HS-27A (cell line): ENCODE results near the gene SLC35B3.
"Not testable (repeated sequence)": the region's sequence is repeated elsewhere in the genome, so short reads cannot be mapped to it uniquely, and the experiment has no call there.

Experiments used
- DNase-seq: peaks from one replicate; pipeline ENCODE4 v3.0.0-alpha.2; 2012; ENCODE audit warnings: low read depth, missing footprints

The SLC35B3 gene

GRCh38 chr6:8414844-8415243 is 20.5 kb downstream of the SLC35B3 start:
- no peak for DNase-seq

DNA sequence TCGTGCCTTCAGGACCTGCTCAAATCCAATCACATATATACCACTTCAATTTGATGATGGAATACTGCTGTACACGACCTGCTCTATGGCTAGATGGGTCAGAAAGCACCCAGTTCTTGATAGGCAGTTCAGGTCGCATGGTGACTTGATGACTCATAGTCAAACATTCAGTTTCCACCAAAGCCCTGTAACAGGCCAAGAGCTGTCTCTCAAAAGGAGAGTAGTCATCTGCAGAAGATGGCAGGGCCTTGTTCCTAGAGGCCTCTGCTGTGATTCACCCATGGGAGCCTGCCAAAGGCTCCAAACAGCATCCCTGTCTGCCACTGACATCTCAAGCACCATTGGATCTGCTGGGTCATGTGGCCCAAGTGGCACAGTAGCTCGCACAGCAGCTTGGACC is 29.4 kb downstream of the SLC35B3 start:
- not testable (repeated sequence) for DNase-seq

DNA sequence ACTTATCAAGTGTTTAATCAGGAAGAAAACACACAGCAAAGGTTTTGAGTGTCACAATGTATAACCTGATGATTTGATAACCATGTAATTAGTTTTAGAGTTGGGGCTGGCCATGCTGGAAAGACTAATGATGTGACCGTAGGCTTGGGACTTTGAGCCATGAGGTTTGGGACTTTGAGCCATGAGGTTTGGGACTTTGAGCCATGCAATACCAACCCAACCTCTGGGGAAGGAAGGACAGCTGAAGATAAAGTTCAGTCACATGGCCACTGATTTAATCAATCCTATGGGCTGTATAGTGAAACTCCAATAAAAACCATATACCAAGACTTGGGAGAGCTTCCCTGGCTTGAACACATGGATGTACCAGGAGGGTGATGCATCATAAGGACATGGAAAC is 32.8 kb downstream of the SLC35B3 start:
- no peak for DNase-seq

DNA sequence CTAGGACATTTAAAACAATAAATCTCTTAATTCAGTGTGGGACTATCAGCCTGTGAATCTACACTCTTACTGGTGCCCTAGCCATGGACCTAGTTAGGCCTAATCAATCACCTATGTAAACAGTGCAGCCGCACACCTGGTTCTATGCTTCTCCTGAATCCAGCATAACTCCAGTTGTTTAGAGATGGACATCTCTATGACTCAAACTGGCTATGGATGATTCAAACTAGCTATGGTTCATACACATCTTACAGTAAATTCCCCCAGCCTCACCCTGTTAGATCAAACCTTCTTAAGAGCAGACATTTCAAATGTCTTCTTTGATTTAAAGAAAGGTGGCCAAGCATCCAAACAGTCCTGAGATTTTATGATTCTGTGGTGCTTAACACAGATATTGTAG is 34.7 kb downstream of the SLC35B3 start:
- no peak for DNase-seq

DNA sequence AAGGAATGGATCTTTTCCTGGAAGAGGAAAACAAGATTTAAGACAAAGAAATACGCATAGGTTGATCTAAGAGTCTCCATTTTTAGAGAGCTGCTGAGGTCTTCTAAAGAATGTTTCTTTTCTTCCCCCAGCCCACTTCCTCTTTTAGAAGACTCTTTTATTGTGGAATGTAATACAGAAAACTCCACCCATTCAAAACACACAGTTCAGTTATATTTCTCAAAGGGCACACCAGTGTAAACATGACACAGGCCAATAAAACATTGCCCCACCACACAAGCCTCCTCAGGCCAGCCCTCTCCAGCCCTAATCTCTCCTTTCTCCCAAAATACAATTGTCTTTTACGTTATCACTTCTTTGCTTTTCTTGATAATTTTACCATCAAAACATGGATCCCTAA is 42.8 kb downstream of the SLC35B3 start:
- DNase-seq = no peak

GRCh38 chr6:8391934-8392333 is 43.4 kb downstream of the SLC35B3 start:
- no peak for DNase-seq

DNA sequence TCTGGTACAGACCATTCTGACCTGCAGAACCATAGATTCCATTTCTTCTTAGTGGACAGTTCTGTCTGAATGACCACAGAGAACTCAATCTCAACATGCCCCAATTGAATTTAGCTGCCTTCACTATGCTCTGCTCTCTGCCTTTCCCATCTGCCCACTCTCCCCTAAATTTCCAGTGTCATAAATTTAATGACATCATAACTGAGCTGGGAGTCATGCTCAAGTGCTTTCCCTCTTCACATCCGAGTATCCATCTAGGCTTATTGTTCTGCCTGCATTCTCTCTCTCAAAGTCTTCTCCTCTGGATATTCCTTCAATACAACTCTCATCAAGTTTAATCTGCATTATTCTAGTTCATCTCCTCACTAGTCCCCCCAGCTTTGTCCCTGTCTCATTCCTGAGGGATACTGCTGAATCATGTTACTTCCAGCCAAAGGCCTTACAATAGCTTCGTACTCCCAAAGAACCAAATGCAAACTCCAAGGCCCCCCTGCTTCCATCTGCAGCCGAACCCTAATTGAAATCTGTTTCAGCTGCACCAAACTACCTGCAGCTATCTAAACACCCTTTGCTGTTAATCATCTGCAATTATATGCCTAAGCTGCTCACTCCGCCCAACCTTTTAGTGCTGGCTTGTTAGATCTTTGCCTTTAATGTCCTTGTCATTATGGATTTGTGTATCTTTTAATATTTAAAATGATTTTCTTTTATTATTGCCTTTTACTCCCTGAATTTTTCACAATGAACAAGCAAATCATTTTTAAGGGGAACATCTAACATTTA is 46.1 kb downstream of the SLC35B3 start:
- no peak for DNase-seq

- DNase-seq = no peak
Observed at GRCh38 chr6:8387942-8388437, 47.4 kb downstream of the SLC35B3 start.

DNA sequence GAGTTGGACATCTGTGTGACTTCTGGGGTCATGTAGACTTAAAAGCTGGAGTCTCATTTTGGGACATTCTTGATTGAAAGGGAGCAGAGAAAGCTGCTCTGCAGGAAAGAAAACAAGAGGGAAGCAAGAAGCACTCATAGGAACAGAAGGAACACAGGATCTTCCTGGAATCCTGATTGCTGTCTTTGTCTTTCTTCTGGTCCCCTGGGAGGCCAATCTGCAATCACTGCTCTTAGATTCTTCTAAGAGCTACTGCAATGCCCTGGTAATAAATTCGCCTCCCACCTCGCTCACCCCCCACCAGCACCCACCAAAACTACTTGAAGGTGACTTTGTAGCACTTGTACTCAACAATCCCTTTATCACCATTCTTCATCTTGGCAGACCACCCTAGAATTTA is 51.8 kb downstream of the SLC35B3 start:
- no peak for DNase-seq

DNA sequence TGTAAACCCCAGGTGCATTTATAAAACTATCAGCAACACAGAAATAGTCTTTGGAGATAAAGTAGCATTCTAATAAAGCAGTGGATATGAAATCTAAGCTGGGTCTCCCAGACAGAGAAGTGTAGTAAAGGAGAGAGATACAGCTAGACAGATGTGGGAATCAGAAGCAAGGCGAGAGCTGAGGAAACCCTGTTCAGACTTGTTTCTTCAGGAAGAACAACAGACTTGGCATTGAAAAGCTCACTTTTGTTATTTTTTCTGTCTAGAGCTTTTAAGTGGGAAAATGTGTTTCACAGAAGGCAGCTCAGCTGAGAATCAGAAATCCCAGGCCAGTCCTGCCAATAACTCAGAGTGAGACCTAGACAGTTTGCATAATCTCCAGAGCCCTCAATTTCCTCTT is 52.9 kb downstream of the SLC35B3 start:
- DNase-seq = no peak

GRCh38 chr6:8375916-8376315 is 59.4 kb downstream of the SLC35B3 start:
- DNase-seq = no peak
